Measurements from ENCODE around the gene PRM2.

The PRM2 gene

GRCh38 chr16:11320170-11320569, 43.9 kb upstream of the PRM2 start:
- no peak for DNase-seq (ENCODE audit: extremely low spot score)
- ChIA-PET CTCF (interaction anchor here (1.1 to 1.4 kb wide), 3 partner anchors 12 to 66 kb away, joined by 3 to 4 read pairs (median 3); partner anchors contain the start of gene SOCS1), POLR2A (interaction anchor here (1.4 kb wide), 1 partner anchor 64 kb away, joined by 4 read pairs; the partner anchor contains the start of gene SOCS1)
- no peak for TF ChIP-seq CTCF (IDR thresholded peaks at IDR 0.05; ENCODE audit: control extremely low read depth, extremely low read depth, low read depth, missing control alignments)

GRCh38 chr16:11319529-11320146, 43.4 kb upstream of the PRM2 start:
- no peak for TF ChIP-seq CTCF (IDR thresholded peaks at IDR 0.05; ENCODE audit: control extremely low read depth, extremely low read depth, low read depth, missing control alignments)
- DNase-seq (ENCODE audit: extremely low spot score) = no peak
- POLR2A ChIA-PET = interaction anchor here (0.7 to 1.4 kb wide), 3 partner anchors 64 to 214 kb away, joined by 3 to 4 read pairs (median 3); partner anchors contain the start of gene SOCS1
- CTCF ChIA-PET = interaction anchor here (1.1 to 1.4 kb wide), 4 partner anchors 12 to 65 kb away, joined by 3 to 4 read pairs (median 3); partner anchors contain the start of gene SOCS1

- CTCF ChIA-PET = interaction anchor here (1.1 to 1.4 kb wide), 5 partner anchors 13 to 64 kb away, joined by 3 to 4 read pairs (median 3); partner anchors contain the start of gene SOCS1
Observed at GRCh38 chr16:11318817-11319216, 42.5 kb upstream of the PRM2 start.

GRCh38 chr16:11316331-11317015, 40.2 kb upstream of the PRM2 start:
- no peak for DNase-seq (ENCODE audit: extremely low spot score)
- CTCF ChIA-PET = no interaction called here
- no peak for TF ChIP-seq CTCF (IDR thresholded peaks at IDR 0.05; ENCODE audit: control extremely low read depth, extremely low read depth, low read depth, missing control alignments)
- POLR2A ChIA-PET = interaction anchor here (0.7 kb wide), 1 partner anchor 231 kb away, joined by 3 read pairs; no protein-coding TSS in a partner anchor

More at GRCh38 chr16:11318817-11319216, 42.5 kb upstream of the PRM2 start:
- POLR2A ChIA-PET = interaction anchor here (0.7 to 1.4 kb wide), 2 partner anchors 137 to 213 kb away, joined by 3 read pairs; no protein-coding TSS in a partner anchor
- DNase-seq (ENCODE audit: extremely low spot score) = no peak
- TF ChIP-seq CTCF (IDR thresholded peaks at IDR 0.05; ENCODE audit: control extremely low read depth, extremely low read depth, low read depth, missing control alignments) = no peak

GRCh38 chr16:11315510-11315909, 39.2 kb upstream of the PRM2 start:
- no peak for DNase-seq (ENCODE audit: extremely low spot score)
- CTCF ChIA-PET = no interaction called here
- POLR2A ChIA-PET = interaction anchor here (0.7 kb wide), 1 partner anchor 112 kb away, joined by 5 read pairs; no protein-coding TSS in a partner anchor

More at GRCh38 chr16:11315510-11315909, 39.2 kb upstream of the PRM2 start:
- no peak for TF ChIP-seq CTCF (IDR thresholded peaks at IDR 0.05; ENCODE audit: control extremely low read depth, extremely low read depth, low read depth, missing control alignments)

Measured in GM10248 (cell line).